Kidney epithelial cell (primary cell): ENCODE measurements around the gene RNASEL. TPM values are rescaled to one million over a fixed set of nuclear protein-coding genes. Genes with fewer than 3 reads are reported as not detected.

ENCODE experiments used
- DNase-seq: peaks from one replicate; pipeline ENCODE4 v3.0.0-alpha.2; 2010; ENCODE audit warnings: low read depth
- H3K27me3 ChIP-seq: 2 replicates; pipeline ENCODE4 v1.6.0; 2011; ENCODE audit warnings: low read length; ENCODE audit not compliant: control insufficient read depth, insufficient read depth
- H3K36me3 ChIP-seq: 2 replicates; pipeline ENCODE4 v1.5.1; 2011; ENCODE audit warnings: low read length; ENCODE audit not compliant: control insufficient read depth, insufficient read depth
- H3K4me3 ChIP-seq: 2 replicates; pipeline ENCODE4 v1.5.1; 2011; ENCODE audit warnings: low read depth, mild to moderate bottlenecking, control low read depth, low read length
- CTCF ChIP-seq: IDR thresholded peaks from 2 replicates; pipeline ENCODE4 v1.5.1; 2011; ENCODE audit warnings: mild to moderate bottlenecking, moderate library complexity, low read length, control low read depth, inconsistent platforms; ENCODE audit not compliant: insufficient read depth, poor library complexity, severe bottlenecking
- total RNA-seq: library from RNA; depleted of rRNA; stranded (reverse); fragments of >200 nt; gene quantifications from 2 replicates; pipeline ENCODE4 v1.2.3, GENCODE V29; 2015

Gene RNASEL
- total RNA-seq, 1 donor from 2014 or later, result 5.8 TPM

GRCh38 chr1:182604175-182605164, 15.4 kb upstream of the RNASEL start, which contains the start of gene RGS16:
Gene RGS16 (minus strand): TSS chr1:182604389. CDS start chr1:182604259, 130 bp downstream.
- H3K36me3 ChIP-seq, result no peaks in the 10 kb centered on the region
- TF ChIP-seq CTCF, result no peak
- H3K27me3 ChIP-seq, result no peaks in the 10 kb centered on the region
- DNase-seq, result peak; percentile 25
- peak within 1 kb of the TSS; percentile 28 for H3K4me3 ChIP-seq

GRCh38 chr1:182603646-182604174, 14.7 kb upstream of the RNASEL start:
- Histone ChIP-seq H3K27me3 (no peaks in the 10 kb centered on the region), H3K4me3 (peak overlapping the region; percentile 28), H3K36me3 (no peaks in the 10 kb centered on the region)
- no peak for DNase-seq
- TF ChIP-seq CTCF, result no peak

- Histone ChIP-seq H3K4me3 (peak overlapping the region; percentile 0), H3K36me3 (no peaks in the 10 kb centered on the region), H3K27me3 (no peaks in the 10 kb centered on the region)
- no peak for TF ChIP-seq CTCF
- no peak for DNase-seq
Observed at GRCh38 chr1:182602935-182603645, 14.0 kb upstream of the RNASEL start.

- Histone ChIP-seq H3K36me3 (no peaks in the 10 kb centered on the region), H3K4me3 (no peak overlapping the region), H3K27me3 (no peaks in the 10 kb centered on the region)
- no peak for DNase-seq
- no peak for TF ChIP-seq CTCF
Observed at GRCh38 chr1:182601913-182602312, 12.9 kb upstream of the RNASEL start.

- H3K27me3 ChIP-seq, result no peaks in the 10 kb centered on the region
- DNase-seq, result peak; percentile 31
- TF ChIP-seq CTCF, result peak; percentile 62
Observed at GRCh38 chr1:182601416-182601786, 12.3 kb upstream of the RNASEL start.

More at GRCh38 chr1:182601416-182601786, 12.3 kb upstream of the RNASEL start:
- no peak overlapping the region for H3K4me3 ChIP-seq
- H3K36me3 ChIP-seq, result no peaks in the 10 kb centered on the region
